GM12874 (cell line): Measurements from ENCODE around the gene PRRC1.

Experiments used
- TF ChIP-seq, protein P1 (sequence below): IDR thresholded peaks from 2 replicates; pipeline ENCODE4 v1.5.1; 2011; ENCODE audit warnings: low read depth, mild to moderate bottlenecking, control low read depth, low read length, moderate library complexity; ENCODE audit not compliant: insufficient read depth

The PRRC1 gene

DNA sequence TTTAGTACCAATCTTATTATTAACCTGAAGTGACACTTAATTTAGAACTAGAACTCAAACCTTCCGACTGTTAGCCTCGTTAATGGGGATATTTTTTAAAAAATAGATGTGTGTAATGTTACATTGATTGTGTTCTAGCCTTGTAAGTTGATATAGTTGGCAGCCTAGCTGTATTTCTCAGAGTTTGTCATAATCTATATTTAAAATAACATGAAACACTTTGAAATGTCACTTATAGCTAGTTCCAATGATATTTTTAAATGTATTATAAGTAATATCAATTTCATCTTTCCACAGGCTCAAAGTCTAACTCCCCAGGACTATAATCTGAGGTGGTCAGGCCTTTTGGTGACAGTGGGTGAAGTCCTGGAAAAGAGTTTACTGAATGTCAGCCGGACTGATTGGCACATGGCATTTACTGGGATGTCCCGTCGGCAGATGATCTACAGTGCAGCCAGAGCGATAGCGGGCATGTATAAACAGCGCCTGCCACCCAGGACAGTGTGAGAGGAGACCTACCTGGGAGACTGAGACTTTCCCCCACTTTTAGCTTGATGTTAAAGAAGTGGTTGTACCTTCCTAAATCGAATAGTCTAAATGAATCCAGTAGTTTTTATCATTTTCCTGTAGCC is 34.1 kb downstream of the PRRC1 start:
- TF ChIP-seq, protein P1, sequence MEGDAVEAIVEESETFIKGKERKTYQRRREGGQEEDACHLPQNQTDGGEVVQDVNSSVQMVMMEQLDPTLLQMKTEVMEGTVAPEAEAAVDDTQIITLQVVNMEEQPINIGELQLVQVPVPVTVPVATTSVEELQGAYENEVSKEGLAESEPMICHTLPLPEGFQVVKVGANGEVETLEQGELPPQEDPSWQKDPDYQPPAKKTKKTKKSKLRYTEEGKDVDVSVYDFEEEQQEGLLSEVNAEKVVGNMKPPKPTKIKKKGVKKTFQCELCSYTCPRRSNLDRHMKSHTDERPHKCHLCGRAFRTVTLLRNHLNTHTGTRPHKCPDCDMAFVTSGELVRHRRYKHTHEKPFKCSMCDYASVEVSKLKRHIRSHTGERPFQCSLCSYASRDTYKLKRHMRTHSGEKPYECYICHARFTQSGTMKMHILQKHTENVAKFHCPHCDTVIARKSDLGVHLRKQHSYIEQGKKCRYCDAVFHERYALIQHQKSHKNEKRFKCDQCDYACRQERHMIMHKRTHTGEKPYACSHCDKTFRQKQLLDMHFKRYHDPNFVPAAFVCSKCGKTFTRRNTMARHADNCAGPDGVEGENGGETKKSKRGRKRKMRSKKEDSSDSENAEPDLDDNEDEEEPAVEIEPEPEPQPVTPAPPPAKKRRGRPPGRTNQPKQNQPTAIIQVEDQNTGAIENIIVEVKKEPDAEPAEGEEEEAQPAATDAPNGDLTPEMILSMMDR: no peak

DNA sequence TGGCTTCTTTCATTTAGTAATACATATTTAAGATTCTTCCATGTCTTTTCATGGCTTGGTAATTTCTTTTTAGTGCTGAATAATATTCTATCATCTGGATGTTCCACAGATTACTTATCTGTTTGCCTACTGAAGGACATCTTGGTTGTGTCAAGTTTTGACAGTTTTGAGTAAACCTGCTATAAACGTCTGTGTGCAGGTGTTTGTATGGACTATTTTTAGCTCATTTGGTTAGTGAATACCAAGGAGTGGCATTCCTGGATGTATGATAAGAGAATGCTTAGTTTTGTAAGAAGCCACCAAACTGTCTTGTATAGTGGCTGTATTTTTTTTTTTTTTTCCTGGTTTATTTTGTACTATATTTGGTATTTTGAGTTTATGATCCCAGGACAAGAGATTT is 38.4 kb downstream of the PRRC1 start:
- TF ChIP-seq, protein P1: no peak

DNA sequence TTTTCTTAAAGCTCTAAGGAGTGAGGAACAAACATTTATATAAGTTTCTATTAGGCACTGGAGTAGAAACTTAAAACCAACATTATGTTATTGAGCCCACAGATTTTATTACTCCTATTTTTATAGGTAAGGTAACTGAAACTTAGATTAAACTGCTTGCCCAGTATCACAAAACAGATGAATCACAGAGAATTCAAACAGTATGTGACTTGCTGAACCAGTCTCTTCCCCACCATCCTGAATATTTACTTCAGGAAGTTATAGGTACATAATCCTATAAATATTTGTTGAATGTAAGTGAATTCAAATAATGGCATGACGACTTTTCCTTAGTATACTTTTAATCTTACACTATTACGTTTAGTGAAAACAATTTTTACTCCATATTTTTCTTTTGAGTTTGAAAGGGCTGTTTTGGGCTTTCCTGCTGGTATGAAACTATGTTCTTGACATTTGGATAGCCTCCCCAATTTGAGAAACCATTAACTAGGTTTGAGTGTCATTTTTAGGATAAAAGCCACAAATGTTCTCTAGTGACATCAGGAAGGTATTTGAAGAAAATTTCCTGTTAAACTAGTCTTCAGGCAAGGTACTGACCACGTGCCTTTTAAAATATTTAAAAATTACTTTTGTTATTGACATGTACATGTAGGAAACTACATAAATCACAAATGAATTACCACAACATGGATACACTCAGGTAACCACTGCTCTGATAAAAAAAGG is 39.3 kb downstream of the PRRC1 start:
- TF ChIP-seq, protein P1: no peak

DNA sequence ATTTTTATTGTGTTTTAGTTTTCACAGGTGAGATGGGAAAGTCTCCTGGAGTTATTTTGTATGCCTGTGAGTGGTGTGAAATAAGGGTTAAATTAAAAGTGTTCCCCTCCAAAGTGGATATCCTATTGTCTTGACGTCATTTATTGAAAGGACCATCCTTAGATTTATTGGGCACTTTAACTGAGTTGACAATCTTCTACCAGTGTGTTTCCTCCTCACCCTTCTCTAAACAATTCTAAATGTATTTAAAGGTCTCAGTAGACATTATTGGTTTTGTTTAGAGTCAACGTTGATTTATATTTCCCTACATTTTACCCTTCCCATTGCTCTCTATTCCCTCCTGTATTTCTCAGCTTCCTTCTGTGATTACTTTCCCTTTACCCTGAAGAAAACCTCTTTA is 40.8 kb downstream of the PRRC1 start:
- TF ChIP-seq, protein P1: no peak

DNA sequence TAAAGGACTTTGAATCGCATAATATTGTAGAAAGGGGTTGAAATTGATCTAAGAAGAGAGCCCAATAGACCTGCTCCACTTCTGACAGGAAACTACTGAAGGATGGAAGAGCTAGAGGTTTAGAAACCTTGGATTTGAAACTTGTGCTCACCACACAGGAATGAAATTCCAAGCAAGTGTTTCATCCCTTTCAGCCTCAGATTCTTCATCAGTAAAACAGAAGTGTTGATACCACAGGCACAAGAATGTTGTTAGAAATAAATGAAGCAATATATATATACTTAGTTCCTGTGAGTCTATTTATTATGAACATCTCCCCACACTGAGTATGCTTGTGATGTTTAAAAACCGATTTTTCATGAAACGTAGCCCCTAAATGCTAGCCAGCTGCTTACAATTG is 43.8 kb downstream of the PRRC1 start:
- TF ChIP-seq, protein P1: no peak

DNA sequence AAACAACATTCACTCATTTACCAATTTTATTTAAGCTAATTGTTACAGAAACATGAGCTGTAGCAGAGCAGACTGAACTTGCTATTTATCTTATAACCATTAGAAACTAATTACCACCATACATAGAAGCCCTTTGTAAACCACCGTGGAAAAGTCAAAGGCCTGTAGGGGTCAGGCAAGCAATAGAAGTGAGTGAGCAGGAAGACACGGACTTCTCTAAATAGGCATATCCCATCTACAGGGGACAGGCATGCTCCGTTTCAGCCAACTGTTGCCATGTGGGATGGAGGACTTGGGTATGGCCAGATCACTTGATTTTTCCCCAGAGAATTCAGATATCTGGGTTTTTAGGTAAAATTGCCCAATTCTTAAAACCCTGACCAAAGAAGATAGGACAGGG is 44.8 kb downstream of the PRRC1 start:
- TF ChIP-seq, protein P1: peak; percentile 37; the same call in 1 of the 2 replicates

DNA sequence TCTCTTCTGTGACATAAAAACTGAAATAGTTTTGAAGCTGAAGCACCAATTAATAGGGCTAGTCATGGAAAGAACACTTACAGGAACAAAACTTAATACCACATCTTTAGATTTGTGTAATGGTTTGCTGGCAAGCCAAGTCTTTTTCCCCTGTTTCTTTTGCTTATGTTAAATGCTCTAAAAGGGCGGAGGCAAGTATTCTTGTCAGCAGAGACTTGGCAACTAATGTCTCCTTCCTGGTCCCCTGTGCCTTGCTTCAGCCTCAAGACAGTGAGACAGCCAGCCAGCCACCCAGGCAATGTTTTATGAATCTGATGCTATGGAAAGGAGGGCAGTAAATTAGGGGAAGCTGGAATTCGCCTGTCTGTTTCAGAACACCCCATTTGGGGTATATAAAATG is 45.7 kb downstream of the PRRC1 start:
- TF ChIP-seq, protein P1: no peak
